Gastroesophageal sphincter (tissue), 4 donors: ENCODE results near the gene MAPK7. TPM values are rescaled to one million over a fixed set of nuclear protein-coding genes. Genes with fewer than 3 reads are reported as not detected.

Source experiments
- ATAC-seq: fragments of 150-250 bp; one replicate; pipeline ENCODE4 v1.9.1; 2016; ENCODE audit warnings: mild to moderate bottlenecking, moderate library complexity
- H3K27ac ChIP-seq, 4 donors: fragments of 200-600 bp; sonication (generic) in 3 of 4; 1 replicate in 3 of 4; 2 replicates in 1 of 4; pipeline ENCODE4 v1.5.1; 2016 to 2019
- H3K27me3 ChIP-seq: fragments of 200-600 bp; sonication (generic); one replicate; pipeline ENCODE4 v1.5.1; 2019
- H3K36me3 ChIP-seq, 2 donors: fragments of 200-600 bp; sonication (generic); one replicate each; pipeline ENCODE4 v1.5.1; 2019; ENCODE audit warnings: control low read depth in 1 of 2
- H3K4me1 ChIP-seq, 3 donors: fragments of 200-600 bp; sonication (generic); 1 replicate in 2 of 3; 2 replicates in 1 of 3; pipeline ENCODE4 v1.5.1; 2016 to 2019; ENCODE audit warnings: control low read depth in 2 of 3
- H3K4me3 ChIP-seq, 2 donors: fragments of 200-600 bp; sonication (generic); one replicate each; pipeline ENCODE4 v1.5.1; 2019; ENCODE audit warnings: mild to moderate bottlenecking in 1 of 2, moderate library complexity in 1 of 2
- H3K9me3 ChIP-seq, 3 donors: fragments of 200-600 bp; sonication (generic); one replicate each; pipeline ENCODE4 v1.5.1; 2017 to 2019; ENCODE audit warnings: control low read depth in 2 of 3
- CTCF ChIP-seq, 4 experiments: fragments of 200-600 bp in 2 of 4; fragments of 450-650 bp in 2 of 4; sonication (generic) in 1 of 4; IDR thresholded peaks; one replicate each; pipeline ENCODE4 v1.5.1; 2017 to 2019; ENCODE audit warnings: antibody characterized with exemption in 4 of 4, mild to moderate bottlenecking in 2 of 4, moderate library complexity in 2 of 4
- EP300 ChIP-seq: sonication (generic); formaldehyde crosslinking; IDR thresholded peaks from one replicate; pipeline ENCODE4 v1.6.1; 2017; ENCODE audit warnings: antibody characterized with exemption, mild to moderate bottlenecking
- POLR2A ChIP-seq, 2 donors: fragments of 450-650 bp; IDR thresholded peaks; one replicate each; pipeline ENCODE4 v1.6.1; 2017; ENCODE audit warnings: antibody characterized with exemption in 2 of 2, mild to moderate bottlenecking in 2 of 2, moderate library complexity in 1 of 2
- POLR2AphosphoS5 ChIP-seq: sonication (generic); formaldehyde crosslinking; IDR thresholded peaks from one replicate; pipeline ENCODE4 v1.6.1; 2017; ENCODE audit warnings: antibody characterized with exemption
- WGBS, 2 donors: methylation state at CpG; one replicate each; pipeline ENCODE4 v1.1.5; 2018; ENCODE audit warnings: low coverage in 1 of 2; 5-methylcytosine and 5-hydroxymethylcytosine counted together
- total RNA-seq, 4 donors: library from RNA; depleted of rRNA; stranded (reverse); fragments of >200 nt; gene quantifications; one replicate each; pipeline ENCODE4 v1.1.0, GENCODE V29; 2016

MAPK7 gene
- total RNA-seq, 4 donors from 2014 or later = 11.7 to 43.0 (median 28.0) TPM

- Histone ChIP-seq H3K9me3 (no peaks in the 10 kb centered on the region), H3K27me3 (no peaks in the 10 kb centered on the region), H3K36me3 (no peaks in the 10 kb centered on the region), H3K4me1 (peaks cover 0 to 16% (median 4%) of the 10 kb centered on the region in 3 donors), H3K4me3 (no peak overlapping the region), H3K27ac (peak overlapping the region in 1 of 4 donors; percentile 19)
- ATAC-seq = no peak
- no peak for TF ChIP-seq EP300
- TF ChIP-seq POLR2AphosphoS5 = no peak
- WGBS, 2 donors = 82 to 85% methylated on average over 10 to 12 of the region's 16 CpGs
These were observed 9.1 kb upstream of the MAPK7 start for GRCh38 chr17:19369107-19369778.

- peaks cover 0 to 16% (median 4%) of the 10 kb centered on the region in 3 donors for H3K4me1 ChIP-seq
- 73 to 81% methylated on average over 6 to 7 of the region's 12 CpGs for WGBS, 2 donors
- no peaks in the 10 kb centered on the region for H3K36me3 ChIP-seq
- no peak overlapping the region for H3K4me3 ChIP-seq
- TF ChIP-seq POLR2A (IDR thresholded peaks at IDR 0.05) = no peak
- H3K27ac ChIP-seq = peak overlapping the region in 2 of 4 donors; percentile 19 to 33
- no peaks in the 10 kb centered on the region for H3K9me3 ChIP-seq
- H3K27me3 ChIP-seq = no peaks in the 10 kb centered on the region
- ATAC-seq = peak; percentile 58
These were observed 8.3 kb upstream of the MAPK7 start for GRCh38 chr17:19369846-19370492.

GRCh38 chr17:19370493-19370960 lies 7.8 kb upstream of the MAPK7 start:
- Histone ChIP-seq H3K27me3 (no peaks in the 10 kb centered on the region), H3K4me3 (no peak overlapping the region), H3K9me3 (no peaks in the 10 kb centered on the region), H3K36me3 (no peaks in the 10 kb centered on the region), H3K27ac (peak overlapping the region in 2 of 4 donors; percentile 19 to 33), H3K4me1 (peaks cover 0 to 16% (median 4%) of the 10 kb centered on the region in 3 donors)
- no CpG with 5 or more reads among the region's 7 CpGs for WGBS, 2 donors
- TF ChIP-seq POLR2A (IDR thresholded peaks at IDR 0.05) (no peak), POLR2AphosphoS5 (no peak), EP300 (no peak), CTCF (IDR thresholded peaks at IDR 0.05) (no peak)
- peak; percentile 68 for ATAC-seq

GRCh38 chr17:19371259-19372010 lies 6.9 kb upstream of the MAPK7 start:
- Histone ChIP-seq H3K4me1 (peaks cover 0 to 22% (median 4%) of the 10 kb centered on the region in 3 donors), H3K4me3 (no peak overlapping the region), H3K9me3 (no peaks in the 10 kb centered on the region), H3K36me3 (no peaks in the 10 kb centered on the region), H3K27me3 (no peaks in the 10 kb centered on the region), H3K27ac (no peak overlapping the region)
- WGBS, 2 donors = 80 to 90% methylated on average over 1 to 2 of the region's 7 CpGs
- TF ChIP-seq CTCF (IDR thresholded peaks at IDR 0.05) (no peak), EP300 (no peak), POLR2A (IDR thresholded peaks at IDR 0.05) (no peak), POLR2AphosphoS5 (no peak)
- no peak for ATAC-seq

GRCh38 chr17:19372011-19372370 lies 6.3 kb upstream of the MAPK7 start:
- TF ChIP-seq POLR2A (IDR thresholded peaks at IDR 0.05) = no peak
- TF ChIP-seq EP300 = no peak
- no peak for TF ChIP-seq CTCF (IDR thresholded peaks at IDR 0.05)
- TF ChIP-seq POLR2AphosphoS5 = no peak
- WGBS, 2 donors = 90% methylated on average over 8 of the region's 9 CpGs; no CpG with 5 or more reads in 1 of the 2 donors
- Histone ChIP-seq H3K4me3 (no peak overlapping the region), H3K27me3 (no peaks in the 10 kb centered on the region), H3K4me1 (peaks cover 0 to 27% (median 7%) of the 10 kb centered on the region in 3 donors), H3K27ac (no peak overlapping the region), H3K36me3 (no peaks in the 10 kb centered on the region), H3K9me3 (no peaks in the 10 kb centered on the region)
- ATAC-seq = no peak
